ENCODE results near the gene INSYN2B. TPM values are rescaled to one million over a fixed set of nuclear protein-coding genes. Genes with fewer than 3 reads are reported as not detected.

Gene INSYN2B
- total RNA-seq, 1 experiment from 2014 or later: 0.19 TPM

- ChIA-PET CTCF (interaction anchor here (0.6 to 0.7 kb wide), 2 partner anchors 34 to 651 kb away, joined by 3 read pairs; no protein-coding TSS in a partner anchor), POLR2A (no interaction called here)
- no peak overlapping the region for H3K4me3 Mint-ChIP-seq (ENCODE audit: unreplicated experiment)
- TF ChIP-seq, protein P1, sequence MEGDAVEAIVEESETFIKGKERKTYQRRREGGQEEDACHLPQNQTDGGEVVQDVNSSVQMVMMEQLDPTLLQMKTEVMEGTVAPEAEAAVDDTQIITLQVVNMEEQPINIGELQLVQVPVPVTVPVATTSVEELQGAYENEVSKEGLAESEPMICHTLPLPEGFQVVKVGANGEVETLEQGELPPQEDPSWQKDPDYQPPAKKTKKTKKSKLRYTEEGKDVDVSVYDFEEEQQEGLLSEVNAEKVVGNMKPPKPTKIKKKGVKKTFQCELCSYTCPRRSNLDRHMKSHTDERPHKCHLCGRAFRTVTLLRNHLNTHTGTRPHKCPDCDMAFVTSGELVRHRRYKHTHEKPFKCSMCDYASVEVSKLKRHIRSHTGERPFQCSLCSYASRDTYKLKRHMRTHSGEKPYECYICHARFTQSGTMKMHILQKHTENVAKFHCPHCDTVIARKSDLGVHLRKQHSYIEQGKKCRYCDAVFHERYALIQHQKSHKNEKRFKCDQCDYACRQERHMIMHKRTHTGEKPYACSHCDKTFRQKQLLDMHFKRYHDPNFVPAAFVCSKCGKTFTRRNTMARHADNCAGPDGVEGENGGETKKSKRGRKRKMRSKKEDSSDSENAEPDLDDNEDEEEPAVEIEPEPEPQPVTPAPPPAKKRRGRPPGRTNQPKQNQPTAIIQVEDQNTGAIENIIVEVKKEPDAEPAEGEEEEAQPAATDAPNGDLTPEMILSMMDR (IDR thresholded peaks at IDR 0.05; ENCODE audit: unreplicated experiment): no peak
- H3K27ac Mint-ChIP-seq (ENCODE audit: low read depth, unreplicated experiment): no peak overlapping the region
- no TSS peak for BruUV-seq (replicated peaks)
- peak; percentile 66 for DNase-seq (ENCODE audit: unreplicated experiment)
- no peaks in the 10 kb centered on the region for H3K27me3 Mint-ChIP-seq (ENCODE audit: insufficient read depth, unreplicated experiment)
- intact Hi-C loops (cut with micrococcal nuclease): no loop called here
- H3K36me3 Mint-ChIP-seq (ENCODE audit: insufficient read depth, unreplicated experiment): no peaks in the 10 kb centered on the region
- no peaks in the 10 kb centered on the region for H3K4me1 Mint-ChIP-seq (ENCODE audit: insufficient read depth, unreplicated experiment)
- no peaks in the 10 kb centered on the region for H3K9me3 Mint-ChIP-seq (ENCODE audit: unreplicated experiment)
These were observed 105.1 kb downstream of the INSYN2B start for GRCh38 chr5:169875091-169875728.

DNA sequence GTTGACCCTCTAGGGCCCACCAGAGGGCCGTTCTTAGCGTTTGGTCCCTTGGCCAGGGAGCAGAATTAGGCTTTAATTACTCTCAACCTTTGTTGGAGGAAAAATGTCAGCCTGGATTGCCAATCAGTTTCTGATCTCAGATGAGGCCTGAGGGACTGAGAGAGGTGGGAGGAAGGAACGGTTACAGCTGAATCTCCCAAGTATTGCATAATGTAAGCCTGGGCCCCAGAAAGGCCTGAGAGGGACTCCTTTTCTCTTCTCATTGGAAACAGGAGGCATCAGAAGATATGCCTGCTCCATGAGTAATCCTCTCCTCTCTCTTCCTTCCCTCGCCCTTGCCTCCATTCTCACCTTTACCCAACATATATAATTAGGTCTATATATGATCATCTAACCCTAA is 105.7 kb downstream of the INSYN2B start:
- H3K4me3 Mint-ChIP-seq (ENCODE audit: unreplicated experiment): no peak overlapping the region
- ChIA-PET CTCF (interaction anchor here (0.7 kb wide), 2 partner anchors 33 to 552 kb away, joined by 3 read pairs; no protein-coding TSS in a partner anchor), POLR2A (no interaction called here)
- H3K4me1 Mint-ChIP-seq (ENCODE audit: insufficient read depth, unreplicated experiment): no peaks in the 10 kb centered on the region
- DNase-seq (ENCODE audit: unreplicated experiment): peak; percentile 21
- TF ChIP-seq, protein P1 (IDR thresholded peaks at IDR 0.05; ENCODE audit: unreplicated experiment): no peak
- intact Hi-C loops (cut with micrococcal nuclease): no loop called here
- no TSS peak for BruUV-seq (replicated peaks)
- H3K9me3 Mint-ChIP-seq (ENCODE audit: unreplicated experiment): no peaks in the 10 kb centered on the region
- no peaks in the 10 kb centered on the region for H3K36me3 Mint-ChIP-seq (ENCODE audit: insufficient read depth, unreplicated experiment)
- no peak overlapping the region for H3K27ac Mint-ChIP-seq (ENCODE audit: low read depth, unreplicated experiment)
- H3K27me3 Mint-ChIP-seq (ENCODE audit: insufficient read depth, unreplicated experiment): no peaks in the 10 kb centered on the region

GRCh38 chr5:169873642-169874041 is 106.7 kb downstream of the INSYN2B start:
- Mint-ChIP-seq H3K9me3 (ENCODE audit: unreplicated experiment) (no peaks in the 10 kb centered on the region), H3K4me3 (ENCODE audit: unreplicated experiment) (no peak overlapping the region), H3K36me3 (ENCODE audit: insufficient read depth, unreplicated experiment) (no peaks in the 10 kb centered on the region), H3K27ac (ENCODE audit: low read depth, unreplicated experiment) (no peak overlapping the region), H3K4me1 (ENCODE audit: insufficient read depth, unreplicated experiment) (no peaks in the 10 kb centered on the region), H3K27me3 (ENCODE audit: insufficient read depth, unreplicated experiment) (no peaks in the 10 kb centered on the region)
- no peak for DNase-seq (ENCODE audit: unreplicated experiment)
- TF ChIP-seq, protein P1 (IDR thresholded peaks at IDR 0.05; ENCODE audit: unreplicated experiment): no peak
- intact Hi-C loops (cut with micrococcal nuclease): no loop called here
- POLR2A ChIA-PET: no interaction called here
- CTCF ChIA-PET: interaction anchor here (3.0 kb wide), 1 partner anchor 107 kb away, joined by 9 read pairs; the partner anchor contains the start of gene INSYN2B
- BruUV-seq (replicated peaks): no TSS peak

GRCh38 chr5:169871826-169872490 is 108.3 kb downstream of the INSYN2B start:
- CTCF ChIA-PET: interaction anchor here (3.0 kb wide), 1 partner anchor 108 kb away, joined by 9 read pairs; the partner anchor contains the start of gene INSYN2B
- intact Hi-C loops (cut with micrococcal nuclease): no loop called here
- no peaks in the 10 kb centered on the region for H3K36me3 Mint-ChIP-seq (ENCODE audit: insufficient read depth, unreplicated experiment)
- no peak for DNase-seq (ENCODE audit: unreplicated experiment)
- no peaks in the 10 kb centered on the region for H3K9me3 Mint-ChIP-seq (ENCODE audit: unreplicated experiment)
- TF ChIP-seq, protein P1 (IDR thresholded peaks at IDR 0.05; ENCODE audit: unreplicated experiment): no peak
- BruUV-seq (replicated peaks): no TSS peak
- H3K4me3 Mint-ChIP-seq (ENCODE audit: unreplicated experiment): no peak overlapping the region
- no peaks in the 10 kb centered on the region for H3K4me1 Mint-ChIP-seq (ENCODE audit: insufficient read depth, unreplicated experiment)
- H3K27ac Mint-ChIP-seq (ENCODE audit: low read depth, unreplicated experiment): no peak overlapping the region
- H3K27me3 Mint-ChIP-seq (ENCODE audit: insufficient read depth, unreplicated experiment): no peaks in the 10 kb centered on the region
- POLR2A ChIA-PET: interaction anchor here (1.4 kb wide), 1 partner anchor 13 kb away, joined by 3 read pairs; no protein-coding TSS in a partner anchor

All from MCF 10A (cell line).